GM18507 (cell line): ENCODE results near the gene CNTN4.

ENCODE experiments used
- DNase-seq: peaks from one replicate; pipeline ENCODE4 v3.0.0; 2011; ENCODE audit warnings: low read depth; ENCODE audit not compliant: insufficient read length; ENCODE audit errors: extremely low spot score
- FAIRE-seq: peaks from 2 replicates; lab custom pipeline; 2011; peaks lifted over from hg19 to GRCh38; lab: Jason Lieb, UNC

Gene CNTN4

DNA sequence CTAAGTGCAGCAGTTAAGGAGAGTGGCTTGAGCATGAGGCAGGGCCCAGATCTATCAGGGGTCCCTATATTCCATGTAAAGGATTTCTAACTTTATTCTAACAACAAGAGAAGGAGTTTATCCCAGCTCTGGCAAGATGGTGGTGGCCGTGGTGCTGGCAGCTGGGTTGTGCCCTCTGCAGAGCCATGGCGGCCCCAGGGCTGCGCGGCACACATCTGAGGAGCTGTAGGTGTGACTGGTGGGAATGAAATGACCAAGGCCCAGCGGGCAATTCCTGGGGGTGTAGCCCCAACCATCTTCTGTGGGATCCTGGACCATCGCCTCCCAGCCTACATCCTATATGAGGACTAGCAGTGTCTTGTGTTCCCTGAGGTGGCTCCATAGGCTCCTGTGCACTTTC, 263.5 kb downstream of the CNTN4 start:
- no peak for DNase-seq
- FAIRE-seq = no peak

DNA sequence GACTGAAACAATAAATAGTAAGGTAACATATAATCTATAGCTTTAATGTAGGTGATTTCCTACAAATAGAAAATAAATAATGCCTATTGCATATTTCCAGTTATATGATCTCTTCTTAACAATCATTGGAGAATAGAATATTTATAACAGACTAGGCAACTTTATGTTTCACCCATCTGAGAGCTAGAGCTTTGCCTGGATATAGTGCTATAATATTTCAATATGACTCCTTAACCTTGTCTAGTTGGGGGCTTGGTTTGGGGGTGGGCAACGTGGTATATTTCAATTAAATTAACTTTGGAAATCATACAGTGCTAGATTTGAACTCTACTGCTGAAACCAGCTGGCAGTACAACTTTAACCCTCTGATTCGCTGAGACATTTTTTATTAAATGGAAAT, 265.2 kb downstream of the CNTN4 start:
- no peak for FAIRE-seq
- no peak for DNase-seq

GRCh38 chr3:2370317-2370716, 271.7 kb downstream of the CNTN4 start:
- FAIRE-seq (no peak), DNase-seq (no peak)

DNA sequence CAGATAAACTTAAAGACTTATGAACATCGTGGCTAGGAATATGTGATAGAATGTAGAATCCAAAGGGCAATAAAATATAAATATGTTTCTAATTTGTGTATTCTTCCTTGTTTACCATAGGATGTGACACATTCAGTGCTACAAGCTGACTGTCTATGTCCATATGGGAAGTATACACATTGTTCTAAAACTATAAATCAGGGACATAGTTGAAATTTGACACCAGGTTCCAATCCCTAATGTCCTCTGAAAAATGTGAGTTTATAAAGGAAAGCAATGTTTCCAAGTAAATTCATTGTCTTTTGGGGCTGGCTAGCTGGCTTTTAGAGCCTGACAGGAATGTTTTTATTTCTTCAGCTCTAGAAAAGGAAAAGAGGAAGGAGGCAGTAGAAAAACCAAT, 273.6 kb downstream of the CNTN4 start:
- DNase-seq (no peak), FAIRE-seq (no peak)

- no peak for DNase-seq
- FAIRE-seq = no peak
These were observed 276.7 kb downstream of the CNTN4 start for GRCh38 chr3:2375376-2375775.

GRCh38 chr3:2377281-2377680, 278.6 kb downstream of the CNTN4 start:
- DNase-seq = no peak
- no peak for FAIRE-seq

GRCh38 chr3:2390926-2391532, 292.4 kb downstream of the CNTN4 start:
- FAIRE-seq = no peak

DNA sequence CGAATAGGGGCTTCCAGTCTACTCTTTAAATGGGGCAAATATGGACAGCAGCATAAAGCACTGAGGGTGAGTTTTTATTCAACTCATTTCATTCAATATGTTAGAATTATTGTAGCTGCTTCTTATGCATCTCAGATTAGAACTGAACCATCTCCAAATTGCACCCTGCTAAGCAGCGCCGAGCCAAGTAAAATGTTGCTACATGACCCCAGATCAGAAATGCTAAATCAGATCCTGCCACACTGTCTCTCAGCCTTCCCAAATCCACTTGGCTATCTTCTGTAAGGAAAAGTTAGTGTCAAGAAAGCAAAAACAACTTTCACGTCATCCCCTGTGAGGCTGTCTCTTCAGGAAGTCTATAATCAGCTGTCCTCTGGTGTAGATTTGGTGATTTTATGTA, 293.2 kb downstream of the CNTN4 start:
- DNase-seq = no peak
- no peak for FAIRE-seq

More at GRCh38 chr3:2390926-2391532, 292.4 kb downstream of the CNTN4 start:
- DNase-seq = no peak

GRCh38 chr3:2392981-2393380, 294.3 kb downstream of the CNTN4 start:
- no peak for DNase-seq
- no peak for FAIRE-seq

DNA sequence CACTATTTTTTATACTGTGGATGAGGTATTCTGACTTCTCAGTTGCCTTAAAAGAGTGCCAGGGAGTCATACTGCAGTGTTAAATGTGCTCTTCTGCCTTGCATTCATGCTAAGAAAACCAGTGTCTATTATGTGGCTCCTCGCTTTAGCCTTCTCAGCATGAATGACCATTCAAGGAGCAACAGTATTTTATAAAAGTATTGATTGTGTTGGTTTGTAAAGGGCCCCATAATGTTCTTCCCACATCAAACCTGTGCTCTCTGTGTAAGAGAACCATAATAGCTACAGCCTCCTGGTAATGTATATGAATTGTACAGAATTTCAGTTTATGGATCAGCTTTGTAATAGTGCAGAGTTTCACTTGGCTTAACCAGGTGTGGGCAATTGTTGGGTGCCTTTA, 316.4 kb downstream of the CNTN4 start:
- no peak for FAIRE-seq
- no peak for DNase-seq

- FAIRE-seq = no peak
These were observed 322.3 kb downstream of the CNTN4 start for GRCh38 chr3:2420919-2421318.

DNA sequence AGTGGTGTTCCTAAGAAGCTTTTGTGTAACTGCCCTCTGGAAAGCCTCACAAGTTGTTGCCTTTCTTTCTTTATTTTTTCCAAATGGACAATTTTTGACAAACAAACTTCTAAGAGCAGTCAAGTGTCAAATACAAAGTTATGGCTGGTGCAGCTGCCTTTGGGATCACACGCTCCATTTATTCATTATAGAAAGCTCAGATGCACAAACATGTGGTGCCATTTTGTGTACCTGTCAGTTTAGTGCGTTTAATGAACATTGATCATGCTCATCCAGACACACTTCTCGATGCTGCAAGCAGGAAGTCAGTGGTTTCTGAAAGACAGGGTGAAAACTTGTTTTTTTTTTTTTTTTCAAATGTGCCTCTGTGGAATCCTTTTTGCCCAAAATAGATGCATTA, 324.5 kb downstream of the CNTN4 start:
- no peak for FAIRE-seq
- DNase-seq = no peak

More at GRCh38 chr3:2420919-2421318, 322.3 kb downstream of the CNTN4 start:
- DNase-seq = no peak

DNA sequence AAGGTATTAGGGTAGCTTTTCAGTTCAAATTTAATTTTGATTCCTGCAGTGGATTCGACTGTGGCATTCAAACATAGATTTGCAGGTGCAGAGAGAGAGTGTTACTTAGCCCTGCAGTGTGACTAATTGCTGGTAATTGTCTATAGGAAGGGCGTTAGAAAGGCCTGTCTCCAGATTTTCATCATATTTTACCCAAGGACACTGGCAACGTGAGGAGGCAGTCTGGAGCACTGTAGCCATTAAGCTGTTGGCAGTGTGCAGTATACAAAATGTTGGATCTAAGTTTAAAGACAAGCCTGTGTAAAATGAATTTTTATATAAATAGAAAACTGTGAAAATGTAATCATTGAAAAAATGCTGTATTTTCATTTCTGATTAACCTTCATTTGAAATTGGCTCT, 342.9 kb downstream of the CNTN4 start:
- no peak for FAIRE-seq
- no peak for DNase-seq

DNA sequence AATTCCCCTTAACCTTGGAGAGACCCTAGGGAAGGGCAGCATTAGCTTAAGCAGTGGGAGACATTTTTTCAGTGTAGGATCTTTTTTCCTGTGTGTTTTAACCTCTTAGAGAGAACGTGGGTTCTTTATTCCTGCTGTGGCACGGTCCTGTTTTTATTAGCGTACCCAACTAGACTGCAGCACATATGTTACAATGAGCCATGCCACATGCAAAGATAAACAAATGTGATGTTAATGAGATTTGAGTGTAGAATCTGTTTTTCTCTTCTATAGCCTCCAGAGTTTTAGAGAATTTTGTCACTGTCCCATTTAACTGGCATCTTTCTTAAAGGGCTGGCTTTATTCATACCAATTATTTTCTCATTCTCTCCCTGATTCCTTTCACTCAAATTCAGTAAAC, 347.5 kb downstream of the CNTN4 start:
- no peak for DNase-seq
- no peak for FAIRE-seq

- FAIRE-seq (no peak), DNase-seq (no peak)
These were observed 353.6 kb downstream of the CNTN4 start for GRCh38 chr3:2452249-2452648.

DNA sequence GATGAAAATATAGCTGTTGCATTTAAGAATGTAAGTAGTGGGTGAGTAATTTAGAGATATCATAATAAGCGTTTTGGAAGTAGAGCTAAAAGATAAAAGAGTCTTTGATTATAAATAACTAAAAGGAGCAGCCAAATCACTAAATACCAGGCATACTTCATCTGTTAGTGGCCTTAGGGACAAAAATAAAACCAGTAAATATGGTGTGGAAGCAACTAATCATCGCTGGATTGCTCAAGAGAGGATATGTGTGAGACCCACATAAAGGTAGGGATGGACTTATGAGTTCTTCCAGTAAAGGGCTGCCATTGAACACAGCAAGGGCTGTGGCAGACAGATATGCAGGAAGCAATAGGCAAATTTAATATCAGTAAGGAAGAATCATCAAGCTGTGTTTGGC, 356.2 kb downstream of the CNTN4 start:
- DNase-seq = no peak
- no peak for FAIRE-seq

DNA sequence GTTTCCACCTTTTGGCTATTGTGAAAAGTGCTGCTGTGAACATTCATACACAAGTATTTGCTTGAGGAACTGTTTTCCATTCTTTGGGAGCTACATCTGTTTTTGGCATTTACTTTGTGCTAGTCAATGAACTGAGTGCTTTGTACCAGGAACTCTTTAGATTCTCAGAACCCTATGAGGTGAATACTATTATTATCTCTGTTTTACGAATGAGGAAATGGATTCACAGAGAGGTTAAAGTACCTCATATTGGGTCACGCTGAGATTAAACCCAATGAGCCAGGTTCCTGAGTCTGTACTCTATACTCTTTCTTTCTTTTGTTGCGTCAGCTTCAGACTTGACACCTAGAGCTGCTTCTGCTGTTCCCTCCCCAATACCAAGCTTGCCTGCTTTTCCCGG, 358.1 kb downstream of the CNTN4 start:
- FAIRE-seq (no peak), DNase-seq (no peak)

- no peak for DNase-seq
- no peak for FAIRE-seq
These were observed 360.1 kb downstream of the CNTN4 start for GRCh38 chr3:2458816-2459215.

DNA sequence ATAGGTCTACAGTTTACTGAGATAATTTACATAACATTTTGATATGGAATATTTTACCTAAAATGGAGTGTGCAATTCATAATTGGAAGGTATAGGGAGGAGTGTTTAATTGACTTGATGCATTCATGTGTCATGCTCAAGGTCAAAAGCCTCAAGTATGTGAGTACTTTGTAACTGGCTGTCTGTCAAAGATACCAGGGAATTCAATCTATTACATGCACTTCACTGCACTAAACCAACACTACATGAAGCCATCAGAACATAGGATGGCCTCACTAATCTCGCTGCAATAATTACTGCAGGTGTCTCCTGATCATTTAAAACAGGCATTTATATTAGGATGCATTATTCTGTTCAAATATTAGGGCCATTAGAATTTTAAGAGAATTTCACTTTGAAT, 367.2 kb downstream of the CNTN4 start:
- DNase-seq (no peak), FAIRE-seq (no peak)

DNA sequence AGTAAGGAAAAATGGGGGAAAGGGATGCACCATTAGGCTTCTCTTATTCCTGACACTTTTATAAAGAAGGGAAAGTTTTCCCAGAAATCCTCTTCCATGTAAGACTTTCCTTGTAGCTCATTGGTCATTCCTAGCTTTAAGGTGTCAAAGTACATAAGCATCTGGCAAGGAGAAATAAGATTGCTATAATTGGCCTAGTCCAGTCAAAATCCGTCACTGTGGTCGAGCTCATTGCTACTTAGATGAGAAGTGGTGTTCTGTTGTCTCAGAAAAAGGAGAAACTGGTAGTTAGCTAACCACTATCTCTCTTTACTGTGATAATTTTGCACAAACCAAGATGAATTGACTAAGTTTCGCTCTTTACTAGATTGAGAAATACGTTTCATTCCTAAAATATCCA, 370.1 kb downstream of the CNTN4 start:
- FAIRE-seq = no peak
- DNase-seq = no peak

GRCh38 chr3:2476996-2477395, 378.3 kb downstream of the CNTN4 start:
- no peak for FAIRE-seq
- DNase-seq = no peak

GRCh38 chr3:2477620-2478019, 379.0 kb downstream of the CNTN4 start:
- FAIRE-seq (no peak), DNase-seq (no peak)
